Measurements from ENCODE around the gene LYRM9. TPM values are rescaled to one million over a fixed set of nuclear protein-coding genes. Genes with fewer than 3 reads are reported as not detected.
A peak's percentile ranks its signal among the peaks of the same experiment; 100 is the strongest.

Gene LYRM9
- polyA plus RNA-seq, 1 donor (not counting 4 experiments of a cell fraction or from before 2014, with no cell fraction given), result 3.0 TPM

DNA sequence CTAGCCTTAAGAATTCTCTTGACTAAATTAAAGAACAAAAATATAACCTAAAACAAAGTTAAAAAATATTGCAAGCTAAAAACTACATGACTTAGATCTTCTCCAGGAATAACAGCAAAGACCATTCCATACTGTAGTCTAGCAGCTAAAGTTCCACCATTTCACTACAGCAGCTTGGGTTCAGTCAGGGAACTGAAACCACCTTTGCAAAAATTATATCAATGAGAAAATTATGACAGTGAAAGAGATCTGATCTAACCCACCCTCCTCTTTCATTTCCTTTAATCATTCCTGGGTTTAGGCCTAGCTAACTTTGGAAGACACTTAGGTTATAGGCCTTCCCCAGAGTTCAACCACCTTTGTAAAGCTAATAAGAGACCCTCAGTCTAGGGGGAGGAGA lies 56.5 kb downstream of the LYRM9 start:
- H3K79me2 ChIP-seq (ENCODE audit: control insufficient read depth, insufficient read depth, low read length), result no peaks in the 10 kb centered on the region
- no peak overlapping the region for H3K4me3 ChIP-seq (ENCODE audit: control insufficient read depth in 2 of 3, extremely low read depth in 1 of 3, insufficient read depth in 2 of 3, low read depth in 1 of 3, low read length in 3 of 3)
- no peaks in the 10 kb centered on the region for H4K20me1 ChIP-seq (ENCODE audit: control insufficient read depth, extremely low read depth, insufficient read depth, low read length)
- H3K4me2 ChIP-seq (ENCODE audit: control insufficient read depth, extremely low read depth, insufficient read depth, low read depth, low read length), result no peak overlapping the region
- H3K9me1 ChIP-seq (ENCODE audit: control insufficient read depth, extremely low read depth, insufficient read depth, low read length), result no peaks in the 10 kb centered on the region
- no peak for FAIRE-seq
- H3K9me3 ChIP-seq (ENCODE audit: control insufficient read depth, low read depth, low read length), result no peaks in the 10 kb centered on the region
- H3K9ac ChIP-seq (ENCODE audit: control insufficient read depth, extremely low read depth, insufficient read depth, low read length), result no peak overlapping the region
- dilution Hi-C loops (cut with MboI; ENCODE audit: extremely low pct_ligation_motif_present, low sequenced_read_pairs), result no loop called here
- H3K27ac ChIP-seq (ENCODE audit: control insufficient read depth, insufficient read depth, low read length), result no peak overlapping the region
- no peak for TF ChIP-seq EZH2 (IDR thresholded peaks at IDR 0.05; ENCODE audit: low read length)
- TF ChIP-seq, protein P1, sequence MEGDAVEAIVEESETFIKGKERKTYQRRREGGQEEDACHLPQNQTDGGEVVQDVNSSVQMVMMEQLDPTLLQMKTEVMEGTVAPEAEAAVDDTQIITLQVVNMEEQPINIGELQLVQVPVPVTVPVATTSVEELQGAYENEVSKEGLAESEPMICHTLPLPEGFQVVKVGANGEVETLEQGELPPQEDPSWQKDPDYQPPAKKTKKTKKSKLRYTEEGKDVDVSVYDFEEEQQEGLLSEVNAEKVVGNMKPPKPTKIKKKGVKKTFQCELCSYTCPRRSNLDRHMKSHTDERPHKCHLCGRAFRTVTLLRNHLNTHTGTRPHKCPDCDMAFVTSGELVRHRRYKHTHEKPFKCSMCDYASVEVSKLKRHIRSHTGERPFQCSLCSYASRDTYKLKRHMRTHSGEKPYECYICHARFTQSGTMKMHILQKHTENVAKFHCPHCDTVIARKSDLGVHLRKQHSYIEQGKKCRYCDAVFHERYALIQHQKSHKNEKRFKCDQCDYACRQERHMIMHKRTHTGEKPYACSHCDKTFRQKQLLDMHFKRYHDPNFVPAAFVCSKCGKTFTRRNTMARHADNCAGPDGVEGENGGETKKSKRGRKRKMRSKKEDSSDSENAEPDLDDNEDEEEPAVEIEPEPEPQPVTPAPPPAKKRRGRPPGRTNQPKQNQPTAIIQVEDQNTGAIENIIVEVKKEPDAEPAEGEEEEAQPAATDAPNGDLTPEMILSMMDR (optimal IDR thresholded peaks at IDR 0.05 in 1 of 3, IDR thresholded peaks at IDR 0.05 in 1 of 3, conservative IDR thresholded peaks at IDR 0.05 in 1 of 3; ENCODE audit: extremely low read depth in 1 of 3, insufficient read depth in 2 of 3, low read length in 3 of 3), result no peak
- H3K4me1 ChIP-seq (ENCODE audit: control insufficient read depth, extremely low read depth, insufficient read depth, low read length), result peaks cover 8% of the 10 kb centered on the region
- no peak overlapping the region for H2AFZ ChIP-seq (ENCODE audit: control insufficient read depth, low read length)
- H3K27me3 ChIP-seq (ENCODE audit: control insufficient read depth, extremely low read depth, insufficient read depth, low read length), result peaks cover 9% of the 10 kb centered on the region
- no peak for DNase-seq (ENCODE audit: low read depth, low spot score)
- no peaks in the 10 kb centered on the region for H3K36me3 ChIP-seq (ENCODE audit: control insufficient read depth in 2 of 2, extremely low read depth in 1 of 2, insufficient read depth in 2 of 2, low read length in 2 of 2)

DNA sequence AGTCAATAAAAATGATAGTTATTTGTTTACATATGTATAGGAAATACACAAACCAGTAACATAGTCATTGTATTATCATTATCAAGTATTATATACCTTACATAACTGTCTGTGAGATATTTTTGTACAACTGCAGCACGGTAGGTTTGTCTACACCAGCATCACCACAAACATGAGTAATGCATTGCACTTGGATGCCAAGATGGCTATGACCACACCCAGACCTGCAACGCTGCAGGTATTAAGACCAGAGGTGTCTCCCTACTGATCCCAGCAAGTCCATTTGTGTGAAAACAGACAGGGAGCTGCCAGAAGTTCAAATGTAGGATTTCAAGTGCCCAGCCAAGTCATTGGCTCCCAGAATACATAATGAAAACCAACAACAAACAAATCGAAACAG lies 58.6 kb downstream of the LYRM9 start:
- H3K4me3 ChIP-seq (ENCODE audit: control insufficient read depth in 2 of 3, extremely low read depth in 1 of 3, insufficient read depth in 2 of 3, low read depth in 1 of 3, low read length in 3 of 3), result no peak overlapping the region
- no peaks in the 10 kb centered on the region for H4K20me1 ChIP-seq (ENCODE audit: control insufficient read depth, extremely low read depth, insufficient read depth, low read length)
- H3K4me2 ChIP-seq (ENCODE audit: control insufficient read depth, extremely low read depth, insufficient read depth, low read depth, low read length), result peak overlapping the region; percentile 0
- dilution Hi-C loops (cut with MboI; ENCODE audit: extremely low pct_ligation_motif_present, low sequenced_read_pairs), result no loop called here
- no peaks in the 10 kb centered on the region for H3K9me1 ChIP-seq (ENCODE audit: control insufficient read depth, extremely low read depth, insufficient read depth, low read length)
- H3K9ac ChIP-seq (ENCODE audit: control insufficient read depth, extremely low read depth, insufficient read depth, low read length), result no peak overlapping the region
- no peaks in the 10 kb centered on the region for H3K79me2 ChIP-seq (ENCODE audit: control insufficient read depth, insufficient read depth, low read length)
- H2AFZ ChIP-seq (ENCODE audit: control insufficient read depth, low read length), result no peak overlapping the region
- FAIRE-seq, result peak; percentile 39
- TF ChIP-seq, protein P1 (optimal IDR thresholded peaks at IDR 0.05 in 1 of 3, IDR thresholded peaks at IDR 0.05 in 1 of 3, conservative IDR thresholded peaks at IDR 0.05 in 1 of 3; ENCODE audit: extremely low read depth in 1 of 3, insufficient read depth in 2 of 3, low read length in 3 of 3), result no peak
- no peak for TF ChIP-seq EZH2 (IDR thresholded peaks at IDR 0.05; ENCODE audit: low read length)
- no peak overlapping the region for H3K27ac ChIP-seq (ENCODE audit: control insufficient read depth, insufficient read depth, low read length)
- peaks cover 13% of the 10 kb centered on the region for H3K4me1 ChIP-seq (ENCODE audit: control insufficient read depth, extremely low read depth, insufficient read depth, low read length)
- H3K9me3 ChIP-seq (ENCODE audit: control insufficient read depth, low read depth, low read length), result no peaks in the 10 kb centered on the region
- DNase-seq (ENCODE audit: low read depth, low spot score), result peak; percentile 41
- H3K36me3 ChIP-seq (ENCODE audit: control insufficient read depth in 2 of 2, extremely low read depth in 1 of 2, insufficient read depth in 2 of 2, low read length in 2 of 2), result no peaks in the 10 kb centered on the region
- peaks cover 9% of the 10 kb centered on the region for H3K27me3 ChIP-seq (ENCODE audit: control insufficient read depth, extremely low read depth, insufficient read depth, low read length)
